ENCODE results near the gene FUT4.

DNA sequence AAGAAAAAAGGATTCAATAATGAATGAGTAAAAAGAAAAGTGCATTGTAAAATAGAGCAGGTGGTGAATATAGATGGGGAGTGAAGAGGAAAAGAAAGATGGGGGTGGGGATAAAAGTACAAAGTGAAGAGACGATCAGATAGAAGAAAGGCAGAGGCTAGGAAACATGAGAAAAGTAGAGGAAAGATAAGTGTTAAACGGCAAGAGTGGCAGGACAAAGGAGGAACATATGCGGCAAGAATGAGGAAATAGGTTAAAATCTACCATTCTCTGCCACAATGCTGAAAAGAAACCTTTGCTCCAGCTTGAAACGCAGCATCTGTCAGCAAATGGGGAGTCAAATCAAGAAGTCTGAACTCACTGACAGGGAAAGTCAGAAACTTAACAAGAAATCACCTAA is 6.8 kb downstream of the FUT4 start:
- TF ChIP-seq EZH2phosphoT487 (IDR thresholded peaks at IDR 0.05; ENCODE audit: insufficient read depth, low read depth), result no peak
- no peak for TF ChIP-seq EZH2 (IDR thresholded peaks at IDR 0.05; ENCODE audit: insufficient read depth, poor library complexity, severe bottlenecking)
